GM19372 (cell line): ENCODE measurements around the gene TNS3.

Source experiments
- ATAC-seq: cut with Tn5 transposase; IDR thresholded peaks from one replicate; pipeline ENCODE4 v1.9.1; 2021; ENCODE audit warnings: mild to moderate bottlenecking, low read depth, moderate library complexity; ENCODE audit not compliant: unreplicated experiment

Gene TNS3

GRCh38 chr7:47568547-47568946 is 13.4 kb downstream of the TNS3 start:
- no peak for ATAC-seq

DNA sequence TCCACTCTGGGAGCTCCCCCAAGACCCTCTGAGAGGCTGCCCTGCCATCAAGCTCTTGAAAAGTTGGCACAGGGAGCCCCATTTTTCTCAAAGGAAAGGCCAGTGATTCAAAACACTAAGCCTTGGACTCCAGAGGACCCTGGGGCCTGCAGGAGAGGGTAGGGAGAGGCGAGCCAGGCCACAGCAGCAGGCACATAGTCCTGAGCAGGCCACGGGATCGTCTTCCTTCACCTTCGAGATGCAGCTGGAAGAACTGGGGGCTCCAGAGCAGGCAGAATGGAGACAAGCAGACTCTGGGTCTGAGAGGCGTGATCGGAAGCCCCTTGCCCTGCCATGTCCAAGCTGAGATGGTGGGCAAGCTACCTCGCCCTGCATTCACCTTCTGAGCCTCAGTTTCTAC is 13.9 kb downstream of the TNS3 start:
- no peak for ATAC-seq

GRCh38 chr7:47565640-47566250 is 16.2 kb downstream of the TNS3 start:
- no peak for ATAC-seq

DNA sequence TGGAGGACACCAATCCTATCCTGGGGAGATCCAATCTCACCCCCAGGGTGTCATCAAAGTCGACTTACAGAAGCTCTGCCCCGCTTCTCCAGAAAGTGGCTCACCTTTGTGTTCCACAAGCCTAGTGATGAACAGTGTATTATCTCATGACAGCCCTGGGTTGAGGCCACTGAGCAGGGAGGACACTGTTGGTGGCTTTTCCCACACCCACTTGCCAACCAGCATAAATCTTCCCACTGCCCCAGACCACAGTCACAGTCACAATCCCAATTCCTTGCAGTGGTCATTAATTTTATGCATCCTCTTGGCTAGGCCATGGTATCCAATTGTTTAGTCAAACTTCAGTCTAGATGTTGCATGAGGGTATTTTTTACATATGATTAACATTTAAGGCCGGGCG is 18.4 kb downstream of the TNS3 start:
- ATAC-seq: no peak

- ATAC-seq: no peak
These were observed 20.0 kb downstream of the TNS3 start for GRCh38 chr7:47561715-47562446.

GRCh38 chr7:47559306-47560220 is 22.3 kb downstream of the TNS3 start:
- ATAC-seq: no peak

- no peak for ATAC-seq
These were observed 23.9 kb downstream of the TNS3 start for GRCh38 chr7:47557694-47558670.

GRCh38 chr7:47557317-47557693 is 24.6 kb downstream of the TNS3 start:
- no peak for ATAC-seq

DNA sequence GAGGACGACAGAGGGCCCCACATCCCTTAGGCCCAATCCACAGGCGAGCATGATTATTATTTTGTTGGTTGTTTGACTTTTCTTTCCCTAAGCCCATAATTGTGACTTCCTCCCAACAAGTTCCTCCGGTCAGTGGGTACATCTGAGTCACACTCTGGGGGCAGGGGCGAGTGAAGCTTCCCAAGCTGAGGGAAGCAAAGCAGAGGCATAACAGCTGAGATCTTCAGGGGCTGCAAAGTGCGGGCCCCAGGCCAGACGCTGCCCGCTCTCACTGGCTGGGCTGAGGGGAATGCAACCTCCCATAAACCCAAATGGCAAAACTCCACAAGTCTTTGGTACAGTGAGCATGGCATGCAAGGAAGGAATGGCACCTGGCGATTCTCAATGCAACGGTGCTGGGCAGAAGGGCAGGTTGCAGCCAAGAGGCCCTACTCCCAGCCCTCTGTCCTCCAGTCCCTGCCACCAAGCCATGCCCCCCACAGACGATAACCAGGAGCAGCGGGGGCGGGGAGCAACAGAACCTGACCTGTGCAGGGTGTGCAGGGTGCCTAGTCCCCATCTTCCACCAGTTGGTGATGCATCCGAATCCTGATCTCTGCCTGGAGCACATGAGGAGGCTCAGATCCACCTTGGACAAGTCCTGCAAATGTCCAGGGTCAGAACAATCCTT is 25.3 kb downstream of the TNS3 start:
- no peak for ATAC-seq

- no peak for ATAC-seq
These were observed 28.6 kb downstream of the TNS3 start for GRCh38 chr7:47553309-47553708.

GRCh38 chr7:47552621-47553020 is 29.3 kb downstream of the TNS3 start:
- ATAC-seq: peak; percentile 97

- no peak for ATAC-seq
These were observed 30.1 kb downstream of the TNS3 start for GRCh38 chr7:47551668-47552440.

GRCh38 chr7:47550788-47551470 is 31.0 kb downstream of the TNS3 start:
- ATAC-seq: no peak

GRCh38 chr7:47549916-47550315 is 32.0 kb downstream of the TNS3 start:
- no peak for ATAC-seq

DNA sequence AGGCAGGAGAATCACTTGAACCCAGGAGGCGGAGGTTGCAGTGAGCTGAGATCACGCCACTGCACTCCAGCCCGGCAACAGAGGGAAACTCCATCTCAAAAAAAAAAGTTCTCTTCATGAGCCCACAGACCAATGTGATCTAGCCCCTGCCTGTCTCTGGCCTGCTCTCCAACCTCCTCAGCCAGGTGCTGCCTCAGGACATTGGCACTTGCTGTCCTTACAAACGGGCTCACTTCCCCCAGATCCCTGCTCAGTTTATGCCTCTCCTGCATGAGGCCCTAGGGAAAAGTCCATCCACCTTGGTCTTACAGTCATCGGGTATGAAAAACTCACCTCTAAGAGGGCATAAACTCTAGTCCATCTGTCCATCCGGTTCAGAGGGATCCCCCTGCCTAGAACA is 32.5 kb downstream of the TNS3 start:
- no peak for ATAC-seq

DNA sequence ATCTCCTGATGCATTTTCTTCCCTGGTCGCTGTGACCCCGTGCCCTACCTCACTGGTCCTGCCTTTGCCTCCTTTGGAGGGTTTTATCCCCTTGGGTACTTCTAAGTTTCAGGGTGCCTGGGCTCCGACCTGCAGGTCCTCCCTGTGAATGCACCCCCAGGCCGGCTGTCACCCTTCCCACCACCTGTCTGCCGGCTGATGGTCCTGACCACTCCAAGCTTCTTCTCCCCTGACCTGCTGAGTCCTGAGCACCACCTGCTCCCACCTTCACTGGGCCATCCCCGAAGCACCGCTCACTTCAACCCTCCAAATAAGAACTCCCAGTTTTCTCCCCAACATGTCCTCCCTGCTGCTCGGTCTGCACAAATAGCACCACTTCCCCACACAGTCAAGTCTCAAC is 33.4 kb downstream of the TNS3 start:
- ATAC-seq: no peak

DNA sequence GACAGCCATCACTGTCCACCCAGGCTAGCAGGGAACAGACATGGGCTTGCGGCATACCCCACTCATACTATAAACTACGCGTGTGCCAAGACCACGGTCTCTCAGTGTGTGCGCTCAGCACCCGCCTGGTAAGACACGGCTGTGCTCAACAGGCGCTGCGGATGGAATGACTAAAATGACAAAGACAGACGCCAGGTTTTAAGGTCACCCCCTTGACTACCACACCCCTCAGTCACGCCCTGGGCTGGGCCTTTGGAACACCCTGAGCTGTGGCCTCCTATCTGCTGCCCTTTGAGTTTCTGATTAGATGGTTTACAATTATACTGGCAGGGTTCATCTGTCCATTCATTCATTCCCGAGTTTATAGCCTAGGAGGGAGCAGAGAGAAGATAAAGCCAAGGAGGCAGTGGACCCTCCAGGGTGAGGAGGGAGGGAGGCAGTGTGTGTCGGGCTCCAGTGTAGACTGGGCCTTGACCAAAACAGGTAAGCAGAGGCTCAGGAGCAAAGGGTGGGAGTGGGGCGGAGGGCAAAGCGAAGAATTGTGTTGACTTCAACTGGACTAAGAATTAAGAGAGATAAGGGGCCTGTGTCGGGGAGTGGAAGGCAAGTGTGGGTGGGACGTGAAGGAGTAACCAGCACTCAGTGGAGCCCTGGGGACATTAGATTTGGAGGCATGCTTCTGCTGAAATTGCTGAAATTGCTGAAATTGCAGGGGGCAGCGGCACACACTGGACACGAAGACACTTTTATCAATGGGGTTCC is 35.0 kb downstream of the TNS3 start:
- no peak for ATAC-seq

- ATAC-seq: no peak
These were observed 35.7 kb downstream of the TNS3 start for GRCh38 chr7:47546171-47546570.
